G401 (cell line): ENCODE results near the gene RAB30. TPM values are rescaled to one million over a fixed set of nuclear protein-coding genes. Genes with fewer than 3 reads are reported as not detected.

ENCODE experiments used
- DNase-seq: peaks from one replicate; pipeline ENCODE4 v3.0.0-alpha.2; 2015; ENCODE audit warnings: low spot score
- in situ Hi-C: cut with HindIII; loops from 2 replicates; pipeline ENCODE4 v1.10.0; 2016; ENCODE audit warnings: low sequenced_read_pairs, mixed read lengths
- total RNA-seq: library from RNA; depleted of rRNA; stranded (reverse); fragments of >200 nt; shearing (Covaris generic); gene quantifications from 2 replicates; pipeline ENCODE4 v1.2.3, GENCODE V29; 2014; rRNA removed

RAB30 gene, protein sequence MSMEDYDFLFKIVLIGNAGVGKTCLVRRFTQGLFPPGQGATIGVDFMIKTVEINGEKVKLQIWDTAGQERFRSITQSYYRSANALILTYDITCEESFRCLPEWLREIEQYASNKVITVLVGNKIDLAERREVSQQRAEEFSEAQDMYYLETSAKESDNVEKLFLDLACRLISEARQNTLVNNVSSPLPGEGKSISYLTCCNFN
- total RNA-seq: 2.2 and 3.7 TPM in 2 replicates

DNA sequence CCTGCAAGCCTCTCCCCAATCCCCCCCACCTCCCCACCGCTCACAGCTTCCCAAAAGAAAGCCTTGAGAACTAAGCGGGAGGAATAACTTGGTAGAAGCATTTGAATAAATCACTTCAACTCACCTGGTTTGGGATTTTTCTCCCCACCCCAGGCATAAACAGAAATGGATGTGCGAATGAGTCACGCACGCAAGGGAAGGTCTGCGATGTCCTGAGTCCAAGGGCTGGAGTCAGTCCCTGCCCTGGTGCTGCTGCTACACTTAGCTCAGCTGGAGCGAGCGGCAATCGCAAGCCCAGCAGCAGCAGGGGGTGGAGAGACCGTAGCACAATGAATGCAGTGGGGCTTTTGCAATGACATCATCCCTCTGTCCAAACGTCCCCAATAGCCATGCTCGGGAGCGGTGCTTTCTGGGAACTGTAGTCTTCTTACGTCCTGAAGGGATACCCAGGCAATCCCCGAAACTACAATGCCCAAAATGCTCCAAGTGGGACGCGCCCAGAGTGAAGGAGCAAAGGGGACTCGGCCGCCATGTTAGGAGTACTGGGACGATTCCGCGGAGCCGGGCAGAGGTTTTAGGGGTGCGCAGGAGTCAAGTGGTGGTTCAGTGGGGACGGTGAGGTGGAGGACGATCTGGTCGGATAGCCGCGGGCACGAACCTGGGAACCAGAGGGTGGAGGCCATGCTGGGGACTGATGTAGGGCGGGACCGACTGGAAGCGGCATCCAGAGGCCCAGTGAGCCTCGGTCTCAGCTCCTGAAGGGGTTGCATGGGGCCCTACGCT is at the start of gene RAB30:
Gene RAB30 (minus strand): TSS at position 331 of the 783 bp plus-strand sequence. CDS start 74,581 bp downstream, outside the sequence.
- in situ Hi-C loops: no loop called here
- DNase-seq: peak; percentile 100

DNA sequence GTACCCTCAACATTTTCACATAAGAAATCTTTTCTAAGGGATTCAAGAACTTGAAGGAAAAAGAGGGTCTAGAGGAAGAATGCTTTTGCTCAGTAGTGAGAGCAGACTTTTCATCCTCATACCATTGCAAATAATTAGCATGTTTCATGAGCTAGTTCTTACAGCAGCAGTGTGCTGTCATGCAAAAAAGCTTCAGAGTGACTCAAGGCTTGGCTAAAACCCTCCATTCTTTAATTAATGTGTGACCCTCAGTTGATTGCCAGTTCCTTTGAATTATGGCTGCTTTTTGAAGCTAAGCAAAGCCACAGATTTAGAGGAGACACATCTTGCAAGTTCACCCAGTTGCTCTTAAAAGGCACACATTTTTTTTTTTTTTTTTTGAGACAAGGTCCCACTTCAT is 48.6 kb upstream of the RAB30 start:
- DNase-seq: no peak
- in situ Hi-C loops: no loop called here

DNA sequence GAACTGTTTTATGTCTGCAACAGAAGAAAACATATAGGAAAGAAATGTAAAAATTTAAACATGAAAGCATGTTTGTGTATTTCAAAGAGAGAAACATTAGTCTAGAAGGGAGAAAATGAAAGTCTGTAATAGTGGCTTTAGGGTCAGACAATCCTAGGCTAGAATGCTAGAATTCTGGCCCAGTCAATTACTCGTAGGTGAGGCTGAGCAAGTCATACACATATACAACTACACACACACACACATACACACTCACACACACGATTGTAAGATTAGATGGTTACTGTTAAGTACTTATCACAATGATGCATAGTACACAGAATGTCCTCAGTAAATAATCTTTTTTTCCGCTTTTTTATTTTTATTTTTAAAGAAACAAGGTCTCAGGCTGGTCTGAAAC is 47.5 kb upstream of the RAB30 start:
- no peak for DNase-seq
- in situ Hi-C loops: no loop called here

DNA sequence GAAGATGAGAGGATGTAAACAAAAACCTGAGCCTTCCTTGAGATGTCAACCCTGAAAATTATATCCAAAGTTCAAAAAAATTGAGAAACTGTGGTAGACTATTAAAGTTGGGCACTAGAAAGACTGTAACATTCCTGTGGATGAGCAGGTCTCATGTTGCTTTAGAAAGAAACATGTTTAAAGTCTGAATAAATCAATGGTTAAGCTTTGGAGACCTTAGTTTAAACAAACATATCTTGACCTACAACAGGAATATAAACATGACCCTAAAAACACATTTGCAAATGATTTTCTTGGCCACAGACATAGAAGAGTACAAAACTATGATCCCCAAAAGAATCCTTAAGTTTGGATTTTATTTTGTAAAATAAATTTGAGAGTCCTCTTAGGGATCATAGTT is 47.1 kb upstream of the RAB30 start:
- in situ Hi-C loops: no loop called here
- no peak for DNase-seq

DNA sequence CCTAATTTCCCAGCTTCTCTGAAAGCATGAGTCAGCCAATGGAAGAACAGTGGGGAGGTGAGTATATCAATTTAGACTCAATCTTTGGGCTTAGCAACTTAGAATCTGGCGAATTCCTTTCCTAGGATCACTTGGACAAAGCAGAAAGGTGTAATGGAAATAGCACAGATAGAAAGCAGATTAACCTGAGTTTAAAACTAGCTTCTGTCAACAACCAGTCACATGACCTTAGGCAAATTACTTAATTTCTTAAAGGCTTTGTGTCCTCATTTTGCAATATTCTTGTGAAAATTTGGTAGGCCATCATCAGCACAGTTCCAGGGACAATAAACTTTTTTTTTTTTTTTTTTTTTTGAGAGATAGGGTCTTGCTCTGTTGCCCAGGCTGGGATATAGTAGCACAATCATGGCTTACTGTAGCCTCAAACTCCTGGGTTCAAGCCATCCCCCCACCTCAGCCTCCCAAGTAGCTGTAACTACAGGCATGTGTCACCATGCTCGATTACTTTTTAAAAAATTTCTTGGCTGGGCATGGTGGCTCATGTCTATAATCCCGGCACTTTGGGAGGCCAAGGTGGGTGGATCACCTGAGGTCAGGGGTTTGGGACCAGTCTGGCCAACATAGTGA is 44.4 kb upstream of the RAB30 start:
- in situ Hi-C loops: no loop called here
- no peak for DNase-seq

DNA sequence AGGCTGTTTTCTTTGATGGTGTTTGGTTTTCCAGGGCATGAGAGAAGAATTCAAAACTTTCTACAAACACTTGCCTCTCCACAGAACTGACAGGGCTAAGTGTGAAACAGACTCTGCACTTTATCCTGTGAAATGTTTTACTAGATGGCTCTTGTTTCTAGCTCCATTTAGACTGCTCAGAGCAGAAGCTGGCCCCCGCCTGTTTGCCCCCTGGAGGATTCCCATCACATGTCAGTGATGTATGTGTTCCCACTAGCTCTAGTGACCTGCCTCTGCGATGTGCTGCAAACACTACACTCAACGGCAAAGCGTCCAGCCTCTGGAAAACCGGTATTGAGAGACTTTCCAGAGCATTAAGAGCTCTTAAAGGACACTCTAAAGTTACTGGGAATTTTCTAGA is 43.9 kb upstream of the RAB30 start:
- in situ Hi-C loops: no loop called here
- DNase-seq: no peak

DNA sequence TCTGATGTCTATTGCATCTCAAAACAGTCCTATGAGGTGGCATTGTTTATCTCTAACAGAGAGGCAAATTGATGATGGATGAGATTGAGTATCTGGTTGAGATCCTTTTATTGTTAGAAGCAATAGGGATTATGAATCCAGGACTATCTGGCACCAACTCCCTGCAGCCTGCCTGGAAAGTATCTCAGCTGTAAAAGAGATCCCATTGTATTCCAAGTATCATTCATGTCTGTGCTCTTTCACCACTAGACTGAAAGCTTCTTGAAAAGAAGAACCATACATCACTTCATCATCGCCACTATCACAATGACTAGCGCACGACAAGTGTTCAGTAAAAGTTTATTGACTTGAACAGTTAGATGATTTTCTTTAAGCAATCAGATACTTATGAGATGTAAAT is 43.3 kb upstream of the RAB30 start:
- in situ Hi-C loops: no loop called here
- no peak for DNase-seq

DNA sequence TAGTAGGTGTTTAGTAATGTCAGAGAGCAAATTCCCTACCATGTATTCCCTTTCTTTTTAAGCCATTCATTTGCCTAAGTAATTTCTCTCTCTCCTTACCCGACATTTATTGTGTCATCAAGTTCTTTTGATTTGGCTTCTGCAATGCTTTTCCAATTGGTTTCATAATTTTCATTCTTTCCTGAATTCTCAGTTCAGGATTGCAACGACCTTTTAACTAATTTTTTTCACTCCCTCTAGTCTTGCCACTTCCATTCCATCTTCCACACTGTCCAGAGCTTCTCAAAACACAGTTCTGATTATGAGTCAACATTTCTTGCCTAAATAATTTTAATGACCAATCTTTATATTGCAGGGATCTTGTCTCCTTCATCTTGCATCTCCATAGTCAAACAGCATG is 41.2 kb upstream of the RAB30 start:
- in situ Hi-C loops: no loop called here

DNA sequence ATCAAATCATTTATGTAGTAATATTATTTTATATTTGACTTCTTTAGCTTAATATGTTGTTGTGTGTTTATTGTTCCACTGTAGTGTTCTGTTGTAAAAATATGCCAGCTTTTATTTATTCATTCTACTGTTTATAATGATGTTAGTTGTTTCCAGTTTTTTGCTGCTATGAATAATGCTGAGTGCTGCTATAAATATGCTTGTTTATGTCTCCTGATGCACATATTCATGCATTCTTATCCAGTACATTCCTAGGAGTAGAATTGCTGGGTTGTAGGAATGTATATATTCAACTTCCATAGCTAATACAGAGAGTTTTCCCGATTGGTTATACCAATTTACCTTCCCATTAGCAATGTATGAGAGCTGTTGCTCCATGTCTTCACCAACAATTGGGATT is 33.5 kb upstream of the RAB30 start:
- no peak for DNase-seq
- in situ Hi-C loops: no loop called here

More for the DNA sequence above, 41.2 kb upstream of the RAB30 start:
- no peak for DNase-seq

DNA sequence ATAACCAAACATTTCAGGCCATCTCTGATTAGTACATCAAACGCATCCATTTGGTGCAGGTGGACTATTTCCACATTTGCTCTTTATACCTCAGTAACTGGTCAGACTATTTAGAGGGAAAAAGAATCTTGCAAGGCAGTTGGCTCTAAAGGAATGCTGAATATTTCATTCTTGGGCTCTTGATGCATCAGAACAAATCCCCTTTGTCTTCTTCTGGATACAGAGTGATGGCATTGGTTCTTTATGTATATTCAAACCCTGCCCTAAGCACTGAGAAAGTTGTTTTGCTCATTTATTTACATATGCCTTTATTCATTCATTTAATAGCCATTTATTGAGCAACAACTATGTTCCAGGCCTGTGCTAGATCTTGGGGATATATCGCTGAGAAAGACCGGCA is 31.1 kb upstream of the RAB30 start:
- in situ Hi-C loops: no loop called here

DNA sequence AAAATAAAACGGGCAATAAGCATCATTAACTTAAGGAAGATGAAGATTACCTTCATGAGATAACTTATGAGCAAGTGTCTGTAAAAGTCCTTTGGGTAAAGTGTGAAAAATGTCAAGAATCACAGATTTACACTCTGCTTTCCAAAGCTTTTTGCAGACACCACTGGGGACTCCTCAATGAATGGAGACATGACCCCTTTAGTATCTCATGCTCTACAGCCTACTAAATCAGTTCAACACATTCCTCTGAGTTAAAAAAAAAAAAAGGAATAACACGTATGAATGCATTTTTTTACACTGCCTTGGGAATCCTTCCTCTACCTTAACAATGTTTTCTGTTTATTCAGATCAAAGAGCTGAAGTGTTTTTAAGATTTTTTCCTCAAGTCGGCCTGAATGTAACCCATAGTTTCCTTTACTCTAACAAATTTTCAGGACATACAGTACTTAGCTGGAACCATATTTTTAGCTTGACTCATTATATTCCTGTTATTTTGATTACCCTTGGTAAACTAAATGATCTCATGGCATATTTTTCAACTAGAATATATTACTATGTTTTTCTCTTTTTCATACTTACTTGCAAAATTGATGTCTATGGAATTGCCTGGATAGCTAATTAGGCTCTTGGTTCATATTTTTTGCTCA is 25.9 kb upstream of the RAB30 start:
- no peak for DNase-seq
- in situ Hi-C loops: no loop called here

More for the DNA sequence above, 31.1 kb upstream of the RAB30 start:
- DNase-seq: no peak

DNA sequence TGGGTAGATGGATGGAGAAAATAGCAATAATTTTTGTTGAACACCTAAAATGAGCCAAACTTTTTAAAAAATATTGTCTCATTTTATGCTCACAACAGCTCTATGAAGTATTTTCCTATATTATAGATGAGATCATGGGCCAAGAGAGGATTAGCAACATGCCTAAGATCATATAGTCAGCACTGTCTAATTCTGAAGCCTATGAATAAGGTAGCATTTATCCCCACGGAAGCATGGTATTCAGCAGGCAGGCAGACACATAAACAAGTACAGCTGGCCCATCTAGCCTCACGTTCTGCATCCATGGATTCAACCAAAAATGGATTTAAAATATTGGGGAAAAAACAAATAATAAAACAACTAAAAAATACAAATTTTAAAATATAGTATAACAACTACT is 21.9 kb upstream of the RAB30 start:
- in situ Hi-C loops: no loop called here
- no peak for DNase-seq

DNA sequence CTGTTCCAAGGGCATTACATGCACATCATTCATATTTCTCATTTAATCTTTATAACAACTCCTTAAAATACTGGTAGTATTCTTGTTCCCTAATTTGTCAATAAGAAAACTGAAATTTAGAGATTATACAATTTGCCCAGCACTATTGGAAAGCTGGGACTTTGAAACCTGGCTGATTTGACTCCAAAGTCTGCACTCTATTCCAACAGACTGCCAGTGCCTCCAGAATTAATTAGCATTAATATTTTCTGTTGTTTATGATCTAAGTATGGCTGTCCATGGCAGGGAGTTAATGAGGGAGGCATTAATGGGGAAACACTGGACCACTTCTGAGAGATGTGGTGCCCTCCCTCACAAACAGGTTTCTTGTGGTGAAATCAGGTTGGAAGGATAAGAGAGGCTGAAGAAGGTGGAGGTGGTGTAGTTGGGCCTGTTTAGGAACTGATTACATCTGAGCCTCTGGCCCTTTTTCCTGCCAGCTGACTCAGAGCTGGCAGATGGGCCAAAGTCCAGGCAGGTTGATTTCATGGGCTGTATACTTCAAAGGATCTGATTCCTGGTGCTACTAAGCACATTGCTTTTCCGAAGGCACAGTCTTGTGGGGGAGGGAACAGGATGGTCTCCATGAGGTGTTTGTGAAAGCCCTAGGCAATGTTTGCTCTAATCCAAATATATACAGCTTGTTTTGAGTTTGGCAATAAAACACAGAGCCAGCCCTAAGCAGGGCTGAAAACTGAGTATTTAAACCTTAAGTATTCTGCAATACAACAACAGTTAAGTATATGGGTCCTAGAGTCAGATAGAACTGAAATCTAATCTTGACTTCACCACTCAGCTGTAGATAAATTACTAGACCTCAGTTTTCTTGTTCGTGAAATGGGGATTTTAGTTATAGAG is 21.0 kb upstream of the RAB30 start:
- in situ Hi-C loops: no loop called here

DNA sequence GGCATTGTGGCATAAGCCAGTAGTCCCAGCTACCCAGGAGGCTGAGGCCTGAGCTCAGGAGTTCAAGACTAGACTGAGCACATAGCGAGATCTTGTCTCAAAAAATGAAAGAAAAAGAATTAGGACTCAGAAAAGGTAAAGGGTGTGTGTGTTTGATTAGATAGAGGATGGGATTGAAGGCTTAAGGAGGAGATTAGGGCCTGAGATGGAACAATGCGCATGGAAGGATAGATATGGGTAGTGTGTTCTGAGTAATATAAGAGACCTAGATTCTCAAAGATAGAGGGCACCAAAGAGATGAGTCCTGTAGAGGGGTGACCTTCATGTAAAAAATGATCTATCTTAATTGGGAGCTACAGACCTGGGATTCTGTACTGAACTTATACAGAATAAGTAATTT is 17.3 kb upstream of the RAB30 start:
- in situ Hi-C loops: no loop called here
- DNase-seq: no peak

More for the DNA sequence above, 21.0 kb upstream of the RAB30 start:
- peak; percentile 11 for DNase-seq

DNA sequence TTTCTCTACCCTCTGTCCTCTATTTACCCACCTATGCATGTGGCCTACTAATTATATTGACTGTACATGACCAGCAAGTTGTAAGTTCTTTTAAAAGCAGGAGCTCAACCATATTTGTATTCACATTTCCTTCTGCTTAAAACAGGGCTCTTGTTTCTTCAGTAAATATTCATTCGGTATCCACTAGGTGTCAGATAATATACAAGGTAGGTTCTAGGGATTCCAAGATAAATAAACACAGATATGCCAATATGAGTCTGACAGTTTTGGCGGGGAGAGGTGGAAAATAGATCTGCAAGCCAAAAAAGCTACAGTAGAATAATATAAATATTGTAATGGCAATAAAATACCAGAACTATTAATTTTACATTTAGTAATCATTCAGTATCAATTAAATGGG is 15.3 kb upstream of the RAB30 start:
- in situ Hi-C loops: no loop called here
- peak; percentile 17 for DNase-seq

DNA sequence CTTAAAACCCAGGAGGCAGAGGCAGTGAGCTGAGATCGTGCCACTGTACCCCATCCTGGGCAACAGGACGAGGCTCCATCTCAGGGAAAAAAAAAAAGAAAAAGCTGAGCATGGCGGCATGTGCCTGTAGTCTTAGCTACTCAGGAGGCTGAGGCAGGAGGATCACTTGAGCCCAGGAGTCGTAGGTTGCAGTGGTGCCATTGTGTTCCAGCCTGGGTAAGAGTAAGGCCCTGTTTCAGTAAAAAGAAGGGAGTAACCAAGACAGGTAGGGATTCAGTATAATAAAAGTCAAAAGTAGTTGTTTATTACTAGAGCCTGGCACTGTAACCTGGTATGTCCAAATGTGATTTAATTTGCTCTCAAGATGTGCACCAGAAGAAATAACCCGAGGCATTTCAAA is 8.1 kb upstream of the RAB30 start:
- in situ Hi-C loops: no loop called here
- DNase-seq: no peak

DNA sequence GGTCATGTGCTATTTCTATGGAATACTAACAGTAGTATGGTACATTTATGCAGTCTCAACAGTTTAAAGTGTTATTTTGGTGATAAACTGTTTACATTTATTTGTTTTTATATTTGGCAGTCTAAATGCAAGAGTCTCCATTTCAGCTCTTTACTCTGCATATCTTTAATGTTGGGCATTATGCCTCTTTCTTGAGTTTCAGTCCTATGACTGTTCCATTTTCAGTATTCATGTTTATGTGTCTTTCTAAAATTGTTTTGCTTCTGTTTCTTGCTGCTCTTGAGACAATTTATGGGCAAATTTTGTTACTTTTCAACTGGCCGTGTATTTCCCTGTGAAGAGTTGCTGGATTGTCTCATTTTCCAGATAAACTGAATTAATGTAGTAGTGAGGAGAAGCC is 6.6 kb upstream of the RAB30 start:
- in situ Hi-C loops: no loop called here
- no peak for DNase-seq

DNA sequence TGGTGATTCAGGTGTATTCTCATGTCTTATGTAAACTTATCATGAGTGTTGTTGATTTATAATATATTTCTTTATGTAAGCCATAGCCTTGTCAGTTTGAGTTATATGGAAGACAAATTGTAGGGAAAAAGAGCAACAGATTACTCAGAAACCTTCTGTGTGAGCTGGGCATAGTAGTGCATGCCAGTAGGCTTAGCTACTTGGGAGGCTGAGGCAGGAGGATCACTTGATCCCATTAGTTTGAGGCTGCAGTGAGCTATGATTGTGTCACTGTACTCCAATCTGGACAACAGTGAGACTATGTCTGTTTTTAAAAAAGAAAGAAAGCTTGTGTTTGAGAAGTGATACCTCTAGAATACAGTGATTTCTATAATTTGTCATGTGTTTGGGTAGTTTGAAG is 2.2 kb upstream of the RAB30 start:
- DNase-seq: no peak
- in situ Hi-C loops: no loop called here

DNA sequence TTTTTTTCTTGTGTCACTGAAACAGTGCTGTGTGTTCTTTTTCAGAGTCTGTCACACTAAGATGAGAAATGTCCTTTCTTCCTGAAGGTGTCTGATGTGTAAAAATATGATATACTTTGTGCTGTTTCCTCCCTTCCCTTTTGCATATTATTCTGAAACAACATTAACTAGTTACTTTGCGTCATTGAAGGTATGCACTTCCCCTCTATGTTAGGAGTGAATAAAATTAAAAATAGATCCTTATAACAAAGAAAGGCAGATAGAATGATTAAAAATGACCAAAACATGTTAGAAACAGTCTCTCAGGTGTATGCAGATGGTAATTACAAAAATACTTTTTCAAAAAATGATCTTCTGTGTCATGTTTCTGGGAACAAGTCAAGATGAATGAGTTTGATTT is 1.6 kb upstream of the RAB30 start:
- in situ Hi-C loops: no loop called here
- no peak for DNase-seq
